ENCODE measurements around the gene MYH1. TPM values are rescaled to one million over a fixed set of nuclear protein-coding genes. Genes with fewer than 3 reads are reported as not detected.

The MYH1 gene
- polyA plus RNA-seq, 1 donor (not counting 4 experiments of a cell fraction or from before 2014, with no cell fraction given): not detected

GRCh38 chr17:10457952-10458351 lies 60.4 kb downstream of the MYH1 start:
- Histone ChIP-seq H3K9ac (ENCODE audit: control insufficient read depth, extremely low read depth, insufficient read depth, low read length) (no peak overlapping the region), H3K36me3 (ENCODE audit: control insufficient read depth in 2 of 2, extremely low read depth in 1 of 2, insufficient read depth in 2 of 2, low read length in 2 of 2) (no peaks in the 10 kb centered on the region), H2AFZ (ENCODE audit: control insufficient read depth, low read length) (no peak overlapping the region), H3K4me3 (ENCODE audit: control insufficient read depth in 2 of 3, extremely low read depth in 1 of 3, insufficient read depth in 2 of 3, low read depth in 1 of 3, low read length in 3 of 3) (no peak overlapping the region), H3K4me1 (ENCODE audit: control insufficient read depth, extremely low read depth, insufficient read depth, low read length) (no peaks in the 10 kb centered on the region), H3K4me2 (ENCODE audit: control insufficient read depth, extremely low read depth, insufficient read depth, low read depth, low read length) (no peak overlapping the region), H3K27ac (ENCODE audit: control insufficient read depth, insufficient read depth, low read length) (no peak overlapping the region), H4K20me1 (ENCODE audit: control insufficient read depth, extremely low read depth, insufficient read depth, low read length) (no peaks in the 10 kb centered on the region), H3K9me1 (ENCODE audit: control insufficient read depth, extremely low read depth, insufficient read depth, low read length) (no peaks in the 10 kb centered on the region), H3K27me3 (ENCODE audit: control insufficient read depth, extremely low read depth, insufficient read depth, low read length) (no peaks in the 10 kb centered on the region), H3K79me2 (ENCODE audit: control insufficient read depth, insufficient read depth, low read length) (no peaks in the 10 kb centered on the region), H3K9me3 (ENCODE audit: control insufficient read depth, low read depth, low read length) (no peaks in the 10 kb centered on the region)
- dilution Hi-C loops (cut with MboI; ENCODE audit: extremely low pct_ligation_motif_present, low sequenced_read_pairs): no loop called here
- TF ChIP-seq EZH2 (IDR thresholded peaks at IDR 0.05; ENCODE audit: low read length): no peak
- TF ChIP-seq, protein P1, sequence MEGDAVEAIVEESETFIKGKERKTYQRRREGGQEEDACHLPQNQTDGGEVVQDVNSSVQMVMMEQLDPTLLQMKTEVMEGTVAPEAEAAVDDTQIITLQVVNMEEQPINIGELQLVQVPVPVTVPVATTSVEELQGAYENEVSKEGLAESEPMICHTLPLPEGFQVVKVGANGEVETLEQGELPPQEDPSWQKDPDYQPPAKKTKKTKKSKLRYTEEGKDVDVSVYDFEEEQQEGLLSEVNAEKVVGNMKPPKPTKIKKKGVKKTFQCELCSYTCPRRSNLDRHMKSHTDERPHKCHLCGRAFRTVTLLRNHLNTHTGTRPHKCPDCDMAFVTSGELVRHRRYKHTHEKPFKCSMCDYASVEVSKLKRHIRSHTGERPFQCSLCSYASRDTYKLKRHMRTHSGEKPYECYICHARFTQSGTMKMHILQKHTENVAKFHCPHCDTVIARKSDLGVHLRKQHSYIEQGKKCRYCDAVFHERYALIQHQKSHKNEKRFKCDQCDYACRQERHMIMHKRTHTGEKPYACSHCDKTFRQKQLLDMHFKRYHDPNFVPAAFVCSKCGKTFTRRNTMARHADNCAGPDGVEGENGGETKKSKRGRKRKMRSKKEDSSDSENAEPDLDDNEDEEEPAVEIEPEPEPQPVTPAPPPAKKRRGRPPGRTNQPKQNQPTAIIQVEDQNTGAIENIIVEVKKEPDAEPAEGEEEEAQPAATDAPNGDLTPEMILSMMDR (optimal IDR thresholded peaks at IDR 0.05 in 1 of 3, IDR thresholded peaks at IDR 0.05 in 1 of 3, conservative IDR thresholded peaks at IDR 0.05 in 1 of 3; ENCODE audit: extremely low read depth in 1 of 3, insufficient read depth in 2 of 3, low read length in 3 of 3): no peak
- FAIRE-seq (no peak), DNase-seq (ENCODE audit: low read depth, low spot score) (no peak)

DNA sequence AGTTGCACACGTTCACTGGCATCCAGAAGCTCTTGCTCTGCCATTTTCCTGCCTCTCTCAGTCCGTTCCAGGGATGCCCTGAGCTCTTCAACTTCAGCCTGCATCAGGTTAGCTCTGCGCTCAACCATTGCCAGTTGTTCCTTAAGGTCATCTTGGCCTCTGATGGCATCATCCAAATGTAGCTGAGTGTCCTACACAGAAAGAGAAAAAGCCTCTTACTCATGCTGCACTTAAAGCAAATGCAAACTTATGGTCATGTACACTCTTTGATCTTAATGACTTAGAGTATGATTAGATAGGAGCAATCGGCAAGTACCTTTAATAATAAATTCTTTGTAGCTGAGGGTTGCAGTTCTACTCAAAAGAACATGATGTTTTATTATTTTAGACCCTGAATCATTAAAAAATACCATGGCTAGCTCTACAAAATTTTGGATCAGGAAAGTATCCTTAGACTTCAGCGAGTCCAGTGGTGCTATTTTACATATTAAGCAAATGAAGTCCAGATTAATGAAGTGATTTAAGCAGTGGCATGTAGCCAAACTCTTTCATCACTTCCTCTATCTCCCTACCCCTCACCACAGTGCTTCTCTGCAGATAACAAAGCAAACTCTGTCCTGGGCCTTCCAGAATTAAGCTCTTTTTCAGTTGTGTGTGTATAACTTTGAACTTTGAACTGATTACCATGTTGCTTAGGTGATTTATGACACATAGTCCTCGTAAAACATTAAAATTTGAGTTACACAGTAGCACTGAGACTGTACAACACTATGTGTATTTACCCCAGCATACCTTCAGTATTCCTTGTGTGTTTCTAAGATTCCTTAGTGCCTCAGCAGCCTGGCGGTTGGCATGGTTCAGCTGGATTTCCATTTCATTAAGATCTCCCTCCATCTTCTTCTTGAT lies 71.1 kb downstream of the MYH1 start:
- no peaks in the 10 kb centered on the region for H4K20me1 ChIP-seq (ENCODE audit: control insufficient read depth, extremely low read depth, insufficient read depth, low read length)
- no peaks in the 10 kb centered on the region for H3K79me2 ChIP-seq (ENCODE audit: control insufficient read depth, insufficient read depth, low read length)
- H3K4me3 ChIP-seq (ENCODE audit: control insufficient read depth in 2 of 3, extremely low read depth in 1 of 3, insufficient read depth in 2 of 3, low read depth in 1 of 3, low read length in 3 of 3): no peak overlapping the region
- H3K9ac ChIP-seq (ENCODE audit: control insufficient read depth, extremely low read depth, insufficient read depth, low read length): no peak overlapping the region
- H3K27me3 ChIP-seq (ENCODE audit: control insufficient read depth, extremely low read depth, insufficient read depth, low read length): no peaks in the 10 kb centered on the region
- H3K9me1 ChIP-seq (ENCODE audit: control insufficient read depth, extremely low read depth, insufficient read depth, low read length): no peaks in the 10 kb centered on the region
- no peak overlapping the region for H3K4me2 ChIP-seq (ENCODE audit: control insufficient read depth, extremely low read depth, insufficient read depth, low read depth, low read length)
- DNase-seq (ENCODE audit: low read depth, low spot score) (no peak), FAIRE-seq (no peak)
- dilution Hi-C loops (cut with MboI; ENCODE audit: extremely low pct_ligation_motif_present, low sequenced_read_pairs): no loop called here
- no peaks in the 10 kb centered on the region for H3K9me3 ChIP-seq (ENCODE audit: control insufficient read depth, low read depth, low read length)
- no peak overlapping the region for H2AFZ ChIP-seq (ENCODE audit: control insufficient read depth, low read length)
- TF ChIP-seq EZH2 (IDR thresholded peaks at IDR 0.05; ENCODE audit: low read length): no peak
- TF ChIP-seq, protein P1 (optimal IDR thresholded peaks at IDR 0.05 in 1 of 3, IDR thresholded peaks at IDR 0.05 in 1 of 3, conservative IDR thresholded peaks at IDR 0.05 in 1 of 3; ENCODE audit: extremely low read depth in 1 of 3, insufficient read depth in 2 of 3, low read length in 3 of 3): no peak
- no peaks in the 10 kb centered on the region for H3K4me1 ChIP-seq (ENCODE audit: control insufficient read depth, extremely low read depth, insufficient read depth, low read length)
- H3K27ac ChIP-seq (ENCODE audit: control insufficient read depth, insufficient read depth, low read length): no peak overlapping the region
- no peaks in the 10 kb centered on the region for H3K36me3 ChIP-seq (ENCODE audit: control insufficient read depth in 2 of 2, extremely low read depth in 1 of 2, insufficient read depth in 2 of 2, low read length in 2 of 2)

Other genes starting within 250 kb of the MYH1 start
- gene MYH13, start 145.5 kb downstream of the MYH1 start, polyA plus RNA-seq: not detected in 3 replicates
- not detected in 3 replicates for gene MYH8, start 96.6 kb downstream of the MYH1 start, polyA plus RNA-seq
- gene MYH4, start 49.0 kb downstream of the MYH1 start, polyA plus RNA-seq: not detected in 3 replicates
- not detected in 3 replicates for gene MYH2, start 31.1 kb upstream of the MYH1 start, polyA plus RNA-seq
- gene MYH3, start 138.8 kb upstream of the MYH1 start, polyA plus RNA-seq: 0.67 to 0.83 TPM (median 0.76 TPM) in 3 replicates
- 20.8 to 28.3 TPM (median 22.8 TPM) in 3 replicates for gene SCO1, start 179.0 kb upstream of the MYH1 start, polyA plus RNA-seq
- gene ADPRM, start 179.1 kb upstream of the MYH1 start, polyA plus RNA-seq: 9.9 to 15.0 TPM (median 14.2 TPM) in 3 replicates
- gene TMEM220, start 211.5 kb upstream of the MYH1 start, polyA plus RNA-seq: 2.1 to 3.3 TPM (median 2.4 TPM) in 3 replicates